Keratinocyte (primary cell): ENCODE measurements around the gene ITPKB.
"Not testable (repeated sequence)": the region's sequence is repeated elsewhere in the genome, so short reads cannot be mapped to it uniquely, and the experiment has no call there.

ENCODE experiments used
- CTCF ChIP-seq, 3 experiments: IDR thresholded peaks in 1 of 3; conservative IDR thresholded peaks in 1 of 3; optimal IDR thresholded peaks in 1 of 3; 2 replicates in 2 of 3; 3 replicates in 1 of 3; pipeline versions ENCODE3 to v1.5.1; 2011; ENCODE audit warnings: low read length in 3 of 3, mild to moderate bottlenecking in 3 of 3, moderate library complexity in 2 of 3, control low read depth in 1 of 3, inconsistent platforms in 1 of 3; ENCODE audit not compliant: insufficient read depth in 2 of 3; ENCODE audit errors: extremely low read depth in 1 of 3
- EZH2 ChIP-seq: IDR thresholded peaks from one replicate; pipeline ENCODE4 v1.6.1; 2012; ENCODE audit warnings: inconsistent platforms, mild to moderate bottlenecking, low read length, moderate library complexity

- not testable (repeated sequence) for TF ChIP-seq CTCF (optimal IDR thresholded peaks at IDR 0.05 in 1 of 3, IDR thresholded peaks at IDR 0.05 in 1 of 3, conservative IDR thresholded peaks at IDR 0.05 in 1 of 3; ENCODE audit: extremely low read depth in 1 of 3, insufficient read depth in 2 of 3, low read length in 3 of 3); EZH2
These were observed 140.1 kb downstream of the ITPKB start for GRCh38 chr1:226598955-226599354.
